GM12878 (cell line): ENCODE data around the gene DHX40.

Source experiments
- BCLAF1 ChIP-seq: fragments of 450-650 bp; IDR thresholded peaks from 2 replicates; pipeline ENCODE4 v1.6.1; 2017; ENCODE audit warnings: antibody characterized with exemption, mild to moderate bottlenecking, moderate library complexity
- CREB1 ChIP-seq: IDR thresholded peaks from 2 replicates; pipeline ENCODE4 v1.6.1; 2012; ENCODE audit warnings: low read depth, mild to moderate bottlenecking, inconsistent platforms
- ELK1 ChIP-seq: IDR thresholded peaks from 2 replicates; pipeline ENCODE4 v1.6.1; 2012; ENCODE audit warnings: low read depth, low read length, improper control_type of control experiment
- EZH2 ChIP-seq: IDR thresholded peaks from 2 replicates; pipeline ENCODE4 v1.6.1; 2012; ENCODE audit warnings: low read depth, mild to moderate bottlenecking, control low read depth, inconsistent platforms, low read length, borderline replicate concordance; ENCODE audit not compliant: control insufficient read depth
- FOXK2 ChIP-seq: fragments of 450-650 bp; IDR thresholded peaks from 2 replicates; pipeline ENCODE4 v1.6.1; 2017; ENCODE audit warnings: mild to moderate bottlenecking, moderate library complexity
- HDAC6 ChIP-seq: fragments of 200-600 bp; sonication (generic); IDR thresholded peaks from one replicate; pipeline ENCODE4 v1.8.0; 2017; ENCODE audit warnings: antibody characterized with exemption; ENCODE audit not compliant: unreplicated experiment
- POLR2AphosphoS5 ChIP-seq: IDR thresholded peaks from 2 replicates; pipeline ENCODE4 v1.6.1; 2011; ENCODE audit warnings: mild to moderate bottlenecking, low read length, inconsistent platforms

GRCh38 chr17:59620518-59621259, 55.3 kb downstream of the DHX40 start:
- TF ChIP-seq CREB1 (no peak), BCLAF1 (no peak), ELK1 (no peak), HDAC6 (no peak), POLR2AphosphoS5 (no peak; the same call in 1 of the 2 replicates), EZH2 (no peak), FOXK2 (no peak)
